ENCODE results near the gene HDAC4.

The HDAC4 gene

GRCh38 chr2:239035997-239036731 lies 364.7 kb downstream of the HDAC4 start:
- Mint-ChIP-seq H3K4me3 (no peak overlapping the region), H3K9me3 (no peaks in the 10 kb centered on the region), H3K27me3 (peaks cover 26% of the 10 kb centered on the region), H3K27ac (no peak overlapping the region), H3K4me1 (ENCODE audit: low read depth) (no peaks in the 10 kb centered on the region), H3K36me3 (ENCODE audit: low read depth) (no peaks in the 10 kb centered on the region)

GRCh38 chr2:239035361-239035814 lies 365.4 kb downstream of the HDAC4 start:
- Mint-ChIP-seq H3K36me3 (ENCODE audit: low read depth) (no peaks in the 10 kb centered on the region), H3K27ac (no peak overlapping the region), H3K4me3 (no peak overlapping the region), H3K9me3 (no peaks in the 10 kb centered on the region), H3K4me1 (ENCODE audit: low read depth) (no peaks in the 10 kb centered on the region), H3K27me3 (peaks cover 26% of the 10 kb centered on the region)

GRCh38 chr2:239034561-239035341 lies 366.1 kb downstream of the HDAC4 start:
- Mint-ChIP-seq H3K36me3 (ENCODE audit: low read depth) (no peaks in the 10 kb centered on the region), H3K27me3 (peaks cover 26% of the 10 kb centered on the region), H3K4me3 (no peak overlapping the region), H3K27ac (no peak overlapping the region), H3K4me1 (ENCODE audit: low read depth) (no peaks in the 10 kb centered on the region), H3K9me3 (no peaks in the 10 kb centered on the region)

- Mint-ChIP-seq H3K27me3 (peaks cover 26% of the 10 kb centered on the region), H3K27ac (no peak overlapping the region), H3K4me1 (ENCODE audit: low read depth) (no peaks in the 10 kb centered on the region), H3K9me3 (no peaks in the 10 kb centered on the region), H3K36me3 (ENCODE audit: low read depth) (no peaks in the 10 kb centered on the region), H3K4me3 (no peak overlapping the region)
Observed at GRCh38 chr2:239033801-239034560, 366.8 kb downstream of the HDAC4 start.

- Mint-ChIP-seq H3K36me3 (ENCODE audit: low read depth) (no peaks in the 10 kb centered on the region), H3K4me1 (ENCODE audit: low read depth) (no peaks in the 10 kb centered on the region), H3K27ac (no peak overlapping the region), H3K4me3 (no peak overlapping the region), H3K9me3 (no peaks in the 10 kb centered on the region), H3K27me3 (peaks cover 30% of the 10 kb centered on the region)
Observed at GRCh38 chr2:239029958-239030357, 370.9 kb downstream of the HDAC4 start.

- no peaks in the 10 kb centered on the region for H3K4me1 Mint-ChIP-seq (ENCODE audit: low read depth)
- no peak overlapping the region for H3K4me3 Mint-ChIP-seq
- H3K27me3 Mint-ChIP-seq = peaks cover 19% of the 10 kb centered on the region
- no peak overlapping the region for H3K27ac Mint-ChIP-seq
- no peaks in the 10 kb centered on the region for H3K36me3 Mint-ChIP-seq (ENCODE audit: low read depth)
- no peaks in the 10 kb centered on the region for H3K9me3 Mint-ChIP-seq
Observed at GRCh38 chr2:239028253-239028619, 372.6 kb downstream of the HDAC4 start.

- peaks cover 15% of the 10 kb centered on the region for H3K27me3 Mint-ChIP-seq
- no peaks in the 10 kb centered on the region for H3K36me3 Mint-ChIP-seq (ENCODE audit: low read depth)
- H3K4me3 Mint-ChIP-seq = no peak overlapping the region
- H3K9me3 Mint-ChIP-seq = no peaks in the 10 kb centered on the region
- no peaks in the 10 kb centered on the region for H3K4me1 Mint-ChIP-seq (ENCODE audit: low read depth)
- H3K27ac Mint-ChIP-seq = no peak overlapping the region
Observed at GRCh38 chr2:239027391-239028252, 373.2 kb downstream of the HDAC4 start.

GRCh38 chr2:239026711-239027361 lies 374.0 kb downstream of the HDAC4 start:
- H3K36me3 Mint-ChIP-seq (ENCODE audit: low read depth) = no peaks in the 10 kb centered on the region
- peaks cover 10% of the 10 kb centered on the region for H3K27me3 Mint-ChIP-seq
- H3K4me3 Mint-ChIP-seq = no peak overlapping the region
- no peak overlapping the region for H3K27ac Mint-ChIP-seq
- H3K4me1 Mint-ChIP-seq (ENCODE audit: low read depth) = no peaks in the 10 kb centered on the region
- no peaks in the 10 kb centered on the region for H3K9me3 Mint-ChIP-seq

- Mint-ChIP-seq H3K4me1 (ENCODE audit: low read depth) (no peaks in the 10 kb centered on the region), H3K36me3 (ENCODE audit: low read depth) (no peaks in the 10 kb centered on the region), H3K27me3 (peaks cover 6% of the 10 kb centered on the region), H3K9me3 (no peaks in the 10 kb centered on the region), H3K27ac (no peak overlapping the region), H3K4me3 (no peak overlapping the region)
Observed at GRCh38 chr2:239025951-239026461, 374.8 kb downstream of the HDAC4 start.

GRCh38 chr2:239025096-239025801 lies 375.6 kb downstream of the HDAC4 start:
- H3K27me3 Mint-ChIP-seq = peaks cover 6% of the 10 kb centered on the region
- no peaks in the 10 kb centered on the region for H3K36me3 Mint-ChIP-seq (ENCODE audit: low read depth)
- no peak overlapping the region for H3K27ac Mint-ChIP-seq
- no peak overlapping the region for H3K4me3 Mint-ChIP-seq
- H3K9me3 Mint-ChIP-seq = no peaks in the 10 kb centered on the region
- no peaks in the 10 kb centered on the region for H3K4me1 Mint-ChIP-seq (ENCODE audit: low read depth)

GRCh38 chr2:239024226-239024625 lies 376.6 kb downstream of the HDAC4 start:
- no peak overlapping the region for H3K4me3 Mint-ChIP-seq
- no peaks in the 10 kb centered on the region for H3K36me3 Mint-ChIP-seq (ENCODE audit: low read depth)
- no peaks in the 10 kb centered on the region for H3K9me3 Mint-ChIP-seq
- no peaks in the 10 kb centered on the region for H3K4me1 Mint-ChIP-seq (ENCODE audit: low read depth)
- H3K27ac Mint-ChIP-seq = no peak overlapping the region
- peaks cover 6% of the 10 kb centered on the region for H3K27me3 Mint-ChIP-seq

GRCh38 chr2:239022437-239023260 lies 378.2 kb downstream of the HDAC4 start:
- Mint-ChIP-seq H3K9me3 (no peaks in the 10 kb centered on the region), H3K4me3 (no peak overlapping the region), H3K4me1 (ENCODE audit: low read depth) (no peaks in the 10 kb centered on the region), H3K27ac (no peak overlapping the region), H3K36me3 (ENCODE audit: low read depth) (no peaks in the 10 kb centered on the region), H3K27me3 (peaks cover 6% of the 10 kb centered on the region)

Data from stimulated activated naive CD8-positive, alpha-beta T cell treated with anti-CD3 and anti-CD28 coated beads, Interleukin-15, Interleukin-2, amounts not matched to agents 100 ng/mL and 50 ng/mL, for 24 hours (primary cell).